ENCODE measurements around the gene POLR1A. TPM values are rescaled to one million over a fixed set of nuclear protein-coding genes. Genes with fewer than 3 reads are reported as not detected.

The POLR1A gene
- total RNA-seq (2014; rRNA removed; shearing (Covaris generic); ENCODE audit: low replicate concordance) = 19.4 and 21.3 TPM in 2 replicates

GRCh38 chr2:86105252-86105968 lies at the start of gene POLR1A:
TSS of gene POLR1A (minus strand) at chr2:86105886. CDS start at chr2:86105776, 110 bp downstream.
- Histone ChIP-seq H3K4me2 (ENCODE audit: low read depth, low read length, poor library complexity, severe bottlenecking) (peak within 1 kb of the TSS; percentile 98), H3K79me2 (ENCODE audit: low read length) (peaks cover 99% of the 10 kb centered on the region), H3K4me1 (ENCODE audit: low read length) (peaks cover 31% of the 10 kb centered on the region), H3K36me3 (ENCODE audit: insufficient read depth, low read length) (peaks cover 61% of the 10 kb centered on the region), H3K9me2 (replicated peaks; ENCODE audit: insufficient read depth, low read length) (no peaks in the 10 kb centered on the region), H3K27me3 (ENCODE audit: low read length) (no peaks in the 10 kb centered on the region), H3K9ac (ENCODE audit: low read length) (peak within 1 kb of the TSS; percentile 84), H3K4me3 (ENCODE audit: low read length) (peak within 1 kb of the TSS; percentile 73), H4K20me1 (ENCODE audit: insufficient read depth, low read depth, low read length) (peaks cover 25% of the 10 kb centered on the region), H2AFZ (ENCODE audit: low read length) (peak within 1 kb of the TSS; percentile 62), H3K27ac (ENCODE audit: low read length) (peak within 1 kb of the TSS; percentile 61), H3K9me3 (ENCODE audit: low read length) (no peaks in the 10 kb centered on the region)
- peak; percentile 96 for DNase-seq

GRCh38 chr2:86150502-86150901 lies 44.8 kb upstream of the POLR1A start:
- H4K20me1 ChIP-seq (ENCODE audit: insufficient read depth, low read depth, low read length) = 0 out of 2 replicates have a peak, but pooled peaks cover 3% of the 10 kb centered on the region
- H3K27ac ChIP-seq (ENCODE audit: low read length) = no peak overlapping the region
- no peak overlapping the region for H2AFZ ChIP-seq (ENCODE audit: low read length)
- H3K27me3 ChIP-seq (ENCODE audit: low read length) = no peaks in the 10 kb centered on the region
- no peak for DNase-seq
- no peak overlapping the region for H3K9ac ChIP-seq (ENCODE audit: low read length)
- H3K79me2 ChIP-seq (ENCODE audit: low read length) = peaks cover 16% of the 10 kb centered on the region
- H3K9me3 ChIP-seq (ENCODE audit: low read length) = no peaks in the 10 kb centered on the region
- H3K4me3 ChIP-seq (ENCODE audit: low read length) = no peak overlapping the region
- no peaks in the 10 kb centered on the region for H3K9me2 ChIP-seq (replicated peaks; ENCODE audit: insufficient read depth, low read length)
- H3K4me2 ChIP-seq (ENCODE audit: low read depth, low read length, poor library complexity, severe bottlenecking) = no peak overlapping the region
- H3K4me1 ChIP-seq (ENCODE audit: low read length) = no peaks in the 10 kb centered on the region
- peaks cover 54% of the 10 kb centered on the region for H3K36me3 ChIP-seq (ENCODE audit: insufficient read depth, low read length)

GRCh38 chr2:86147793-86148192 lies 42.1 kb upstream of the POLR1A start:
- Histone ChIP-seq H3K9ac (ENCODE audit: low read length) (no peak overlapping the region), H3K36me3 (ENCODE audit: insufficient read depth, low read length) (peaks cover 63% of the 10 kb centered on the region), H3K4me1 (ENCODE audit: low read length) (no peaks in the 10 kb centered on the region), H3K27ac (ENCODE audit: low read length) (no peak overlapping the region), H3K4me3 (ENCODE audit: low read length) (no peak overlapping the region), H4K20me1 (ENCODE audit: insufficient read depth, low read depth, low read length) (0 out of 2 replicates have a peak, but pooled peaks cover 3% of the 10 kb centered on the region), H3K79me2 (ENCODE audit: low read length) (0 out of 2 replicates have a peak, but pooled peaks cover 7% of the 10 kb centered on the region), H3K27me3 (ENCODE audit: low read length) (no peaks in the 10 kb centered on the region), H2AFZ (ENCODE audit: low read length) (no peak overlapping the region), H3K9me3 (ENCODE audit: low read length) (no peaks in the 10 kb centered on the region), H3K9me2 (replicated peaks; ENCODE audit: insufficient read depth, low read length) (no peaks in the 10 kb centered on the region), H3K4me2 (ENCODE audit: low read depth, low read length, poor library complexity, severe bottlenecking) (no peak overlapping the region)
- DNase-seq = no peak

- Histone ChIP-seq H3K9me3 (ENCODE audit: low read length) (no peaks in the 10 kb centered on the region), H3K79me2 (ENCODE audit: low read length) (no peaks in the 10 kb centered on the region), H3K36me3 (ENCODE audit: insufficient read depth, low read length) (peaks cover 68% of the 10 kb centered on the region), H3K4me3 (ENCODE audit: low read length) (no peak overlapping the region), H3K9me2 (replicated peaks; ENCODE audit: insufficient read depth, low read length) (no peaks in the 10 kb centered on the region), H4K20me1 (ENCODE audit: insufficient read depth, low read depth, low read length) (peaks cover 3% of the 10 kb centered on the region; the same call in 1 of the 2 replicates), H3K27ac (ENCODE audit: low read length) (no peak overlapping the region), H3K27me3 (ENCODE audit: low read length) (no peaks in the 10 kb centered on the region), H3K4me1 (ENCODE audit: low read length) (no peaks in the 10 kb centered on the region), H3K4me2 (ENCODE audit: low read depth, low read length, poor library complexity, severe bottlenecking) (no peak overlapping the region), H2AFZ (ENCODE audit: low read length) (no peak overlapping the region), H3K9ac (ENCODE audit: low read length) (no peak overlapping the region)
- no peak for DNase-seq
Observed at GRCh38 chr2:86143926-86144685, 38.4 kb upstream of the POLR1A start.

GRCh38 chr2:86143307-86143706 lies 37.6 kb upstream of the POLR1A start:
- Histone ChIP-seq H3K4me1 (ENCODE audit: low read length) (no peaks in the 10 kb centered on the region), H3K9ac (ENCODE audit: low read length) (no peak overlapping the region), H3K9me3 (ENCODE audit: low read length) (no peaks in the 10 kb centered on the region), H2AFZ (ENCODE audit: low read length) (no peak overlapping the region), H3K4me3 (ENCODE audit: low read length) (no peak overlapping the region), H3K27me3 (ENCODE audit: low read length) (no peaks in the 10 kb centered on the region), H3K27ac (ENCODE audit: low read length) (no peak overlapping the region), H4K20me1 (ENCODE audit: insufficient read depth, low read depth, low read length) (peaks cover 3% of the 10 kb centered on the region; the same call in 1 of the 2 replicates), H3K4me2 (ENCODE audit: low read depth, low read length, poor library complexity, severe bottlenecking) (no peak overlapping the region), H3K79me2 (ENCODE audit: low read length) (no peaks in the 10 kb centered on the region), H3K36me3 (ENCODE audit: insufficient read depth, low read length) (peaks cover 68% of the 10 kb centered on the region), H3K9me2 (replicated peaks; ENCODE audit: insufficient read depth, low read length) (no peaks in the 10 kb centered on the region)
- DNase-seq = no peak

GRCh38 chr2:86142436-86143257 lies 37.0 kb upstream of the POLR1A start:
- no peak overlapping the region for H3K27ac ChIP-seq (ENCODE audit: low read length)
- no peaks in the 10 kb centered on the region for H3K79me2 ChIP-seq (ENCODE audit: low read length)
- H3K4me3 ChIP-seq (ENCODE audit: low read length) = no peak overlapping the region
- H3K9ac ChIP-seq (ENCODE audit: low read length) = no peak overlapping the region
- no peak for DNase-seq
- no peaks in the 10 kb centered on the region; the same call in 1 of the 2 replicates for H4K20me1 ChIP-seq (ENCODE audit: insufficient read depth, low read depth, low read length)
- no peak overlapping the region for H2AFZ ChIP-seq (ENCODE audit: low read length)
- H3K4me1 ChIP-seq (ENCODE audit: low read length) = no peaks in the 10 kb centered on the region
- no peaks in the 10 kb centered on the region for H3K27me3 ChIP-seq (ENCODE audit: low read length)
- H3K36me3 ChIP-seq (ENCODE audit: insufficient read depth, low read length) = peaks cover 69% of the 10 kb centered on the region
- H3K4me2 ChIP-seq (ENCODE audit: low read depth, low read length, poor library complexity, severe bottlenecking) = no peak overlapping the region
- no peaks in the 10 kb centered on the region for H3K9me3 ChIP-seq (ENCODE audit: low read length)
- no peaks in the 10 kb centered on the region for H3K9me2 ChIP-seq (replicated peaks; ENCODE audit: insufficient read depth, low read length)

GRCh38 chr2:86140969-86141392 lies 35.3 kb upstream of the POLR1A start:
- Histone ChIP-seq H3K9me3 (ENCODE audit: low read length) (no peaks in the 10 kb centered on the region), H3K36me3 (ENCODE audit: insufficient read depth, low read length) (peaks cover 79% of the 10 kb centered on the region)
- no peak for DNase-seq

More at GRCh38 chr2:86140969-86141392, 35.3 kb upstream of the POLR1A start:
- Histone ChIP-seq H2AFZ (ENCODE audit: low read length) (no peak overlapping the region), H3K4me2 (ENCODE audit: low read depth, low read length, poor library complexity, severe bottlenecking) (no peak overlapping the region), H3K79me2 (ENCODE audit: low read length) (no peaks in the 10 kb centered on the region), H3K4me1 (ENCODE audit: low read length) (no peaks in the 10 kb centered on the region), H4K20me1 (ENCODE audit: insufficient read depth, low read depth, low read length) (no peaks in the 10 kb centered on the region; the same call in 1 of the 2 replicates), H3K9me2 (replicated peaks; ENCODE audit: insufficient read depth, low read length) (no peaks in the 10 kb centered on the region), H3K27ac (ENCODE audit: low read length) (no peak overlapping the region), H3K9ac (ENCODE audit: low read length) (no peak overlapping the region), H3K27me3 (ENCODE audit: low read length) (no peaks in the 10 kb centered on the region), H3K4me3 (ENCODE audit: low read length) (no peak overlapping the region)
